Fibroblast of skin of right biceps (primary cell): Measurements from ENCODE around the gene SPARC.

Experiments
- DNase-seq: peaks from one replicate; pipeline ENCODE4 v3.0.0-alpha.2; 2013

Gene SPARC

GRCh38 chr5:151618907-151619306 lies 67.8 kb downstream of the SPARC start:
- DNase-seq, result no peak

- no peak for DNase-seq
Observed at GRCh38 chr5:151617841-151618710, 68.6 kb downstream of the SPARC start.

- no peak for DNase-seq
Observed at GRCh38 chr5:151617383-151617840, 69.3 kb downstream of the SPARC start.

- DNase-seq, result no peak
Observed at GRCh38 chr5:151615431-151615830, 71.3 kb downstream of the SPARC start.

- DNase-seq, result no peak
Observed at GRCh38 chr5:151614565-151614964, 72.2 kb downstream of the SPARC start.

GRCh38 chr5:151612689-151613427 lies 73.9 kb downstream of the SPARC start:
- DNase-seq, result no peak

- no peak for DNase-seq
Observed at GRCh38 chr5:151611127-151611775, 75.5 kb downstream of the SPARC start.
